ENCODE results near the gene PARD6A. TPM values are rescaled to one million over a fixed set of nuclear protein-coding genes. Genes with fewer than 3 reads are reported as not detected.

PARD6A gene, protein sequence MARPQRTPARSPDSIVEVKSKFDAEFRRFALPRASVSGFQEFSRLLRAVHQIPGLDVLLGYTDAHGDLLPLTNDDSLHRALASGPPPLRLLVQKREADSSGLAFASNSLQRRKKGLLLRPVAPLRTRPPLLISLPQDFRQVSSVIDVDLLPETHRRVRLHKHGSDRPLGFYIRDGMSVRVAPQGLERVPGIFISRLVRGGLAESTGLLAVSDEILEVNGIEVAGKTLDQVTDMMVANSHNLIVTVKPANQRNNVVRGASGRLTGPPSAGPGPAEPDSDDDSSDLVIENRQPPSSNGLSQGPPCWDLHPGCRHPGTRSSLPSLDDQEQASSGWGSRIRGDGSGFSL
- total RNA-seq: 1.3 and 1.7 TPM in 2 replicates
- 2.9 and 4.3 TPM in 2 replicates for polyA plus RNA-seq
- polyA plus RNA-seq (2011; cell fraction: cytosol; rRNA removed): 1.5 and 2.1 TPM in 2 replicates
- 0.51 and 1.1 TPM in 2 replicates for polyA plus RNA-seq (2011; cell fraction: nucleus; rRNA removed)
- 1.1 and 1.5 TPM in 2 replicates for polyA plus RNA-seq (2012)
- 0.79 and 1.0 TPM in 2 replicates for polyA minus RNA-seq
- 3.2 TPM for polyA minus RNA-seq (2011; cell fraction: cytosol; rRNA and poly(A)+ RNA removed)
- polyA minus RNA-seq (2011; cell fraction: nucleus; rRNA and poly(A)+ RNA removed): 0.48 TPM in 1 of 2 replicates, not detected in the other
- Bru-seq, nascent RNA: percentile 24 among the genes with signal in this experiment
- percentile 19 among the genes with signal in this experiment for BruChase-seq, experiment 1, labeled RNA remaining after a 6-hour chase
- percentile 25 among the genes with signal in this experiment for BruChase-seq, experiment 2, labeled RNA remaining after a 2-hour chase
- long read RNA-seq, partial matches to known transcripts: 0 of 4 reads
- long read RNA-seq, other reads (novel, unspliced or antisense): 1 of 4 reads

DNA sequence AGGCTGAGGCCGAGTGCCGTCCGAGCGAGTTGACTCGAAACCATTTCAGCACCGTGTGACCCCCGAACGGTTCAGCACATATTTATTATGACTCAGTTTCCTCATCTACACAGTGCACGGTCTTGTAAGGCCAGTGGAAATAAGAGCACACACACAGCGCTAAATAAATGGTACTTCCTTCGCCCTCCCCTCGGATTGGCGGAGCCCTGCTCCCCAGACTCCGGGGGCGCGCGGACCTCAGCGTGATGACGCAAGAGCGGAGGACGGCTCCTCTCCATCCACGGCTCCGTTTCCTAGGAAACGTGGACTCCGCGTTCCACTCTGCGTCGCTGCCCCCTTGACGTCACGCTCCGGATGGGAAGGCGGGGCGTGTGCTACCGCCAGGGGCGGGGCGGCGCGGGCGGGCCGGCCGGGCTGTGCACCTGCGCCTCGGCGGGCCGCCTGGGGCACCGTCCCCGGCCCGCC lies at the start of gene PARD6A:
Gene PARD6A (plus strand): TSS at position 397 of the 465 bp plus-strand sequence. CDS start 79 bp downstream, outside the sequence.
- H4K20me1 ChIP-seq (replicated peaks; ENCODE audit: control insufficient read depth, extremely low read depth, insufficient read depth, low read length): no peaks in the 10 kb centered on the region
- peak within 1 kb of the TSS; percentile 51 for H3K9ac ChIP-seq (replicated peaks; ENCODE audit: extremely low read depth, insufficient read depth, low read length)
- intact Hi-C loops (cut with micrococcal nuclease): loop anchor here (1.0 to 2.0 kb wide), 2 partner anchors 98 to 122 kb away; partner anchors contain the start of gene CTCF
- H2AFZ ChIP-seq (ENCODE audit: low read depth, low read length): peak within 1 kb of the TSS; percentile 83
- peak; percentile 96 for FAIRE-seq
- peak within 1 kb of the TSS; percentile 44 for H3K27ac ChIP-seq (ENCODE audit: insufficient read depth, low read depth, low read length)
- ChIA-PET CTCF (interaction anchor here (0.8 to 2.1 kb wide), 16 partner anchors 10 to 146 kb away, joined by 3 to 31 read pairs (median 5); partner anchors contain the start of genes CARMIL2 and CTCF), POLR2A (interaction anchor here (1.5 kb wide), 1 partner anchor 139 kb away, joined by 3 read pairs; no protein-coding TSS in a partner anchor)
- H3K36me3 ChIP-seq (ENCODE audit: control insufficient read depth in 2 of 2, extremely low read depth in 1 of 2, insufficient read depth in 2 of 2, low read length in 2 of 2): peaks cover 0 to 6% of the 10 kb centered on the region in 2 experiments
- dilution Hi-C loops (cut with MboI; ENCODE audit: extremely low pct_ligation_motif_present, low sequenced_read_pairs): no loop called here
- BruUV-seq (replicated peaks): no TSS peak
- H3K9me3 ChIP-seq (replicated peaks; ENCODE audit: control insufficient read depth, insufficient read depth, low read length): no peaks in the 10 kb centered on the region
- peak within 1 kb of the TSS; percentile 32 to 70 (median 64) for H3K4me3 ChIP-seq (replicated peaks in 1 of 3; ENCODE audit: insufficient read depth in 1 of 3, low read depth in 1 of 3, low read length in 3 of 3)
- H3K4me2 ChIP-seq (ENCODE audit: insufficient read depth, low read length): peak within 1 kb of the TSS; percentile 75
- H3K4me1 ChIP-seq (ENCODE audit: control insufficient read depth, extremely low read depth, insufficient read depth, low read length): peaks cover 9% of the 10 kb centered on the region
- TF ChIP-seq GATA2 (IDR thresholded peaks at IDR 0.05; ENCODE audit: insufficient read depth, insufficient read length, low read depth, low read length): no peak
- no peak for TF ChIP-seq JUN (IDR thresholded peaks at IDR 0.05; ENCODE audit: borderline replicate concordance, insufficient read depth, insufficient read length, low read depth)
- TF ChIP-seq EZH2 (IDR thresholded peaks at IDR 0.05; ENCODE audit: borderline replicate concordance, low read depth, low read length, severe bottlenecking): no peak
- TF ChIP-seq MYC (IDR thresholded peaks at IDR 0.05; ENCODE audit: low read depth, low read length): no peak
- TF ChIP-seq POLR2A (IDR thresholded peaks at IDR 0.05; ENCODE audit: low read depth, low read length): no peak
- TF ChIP-seq, protein P1, sequence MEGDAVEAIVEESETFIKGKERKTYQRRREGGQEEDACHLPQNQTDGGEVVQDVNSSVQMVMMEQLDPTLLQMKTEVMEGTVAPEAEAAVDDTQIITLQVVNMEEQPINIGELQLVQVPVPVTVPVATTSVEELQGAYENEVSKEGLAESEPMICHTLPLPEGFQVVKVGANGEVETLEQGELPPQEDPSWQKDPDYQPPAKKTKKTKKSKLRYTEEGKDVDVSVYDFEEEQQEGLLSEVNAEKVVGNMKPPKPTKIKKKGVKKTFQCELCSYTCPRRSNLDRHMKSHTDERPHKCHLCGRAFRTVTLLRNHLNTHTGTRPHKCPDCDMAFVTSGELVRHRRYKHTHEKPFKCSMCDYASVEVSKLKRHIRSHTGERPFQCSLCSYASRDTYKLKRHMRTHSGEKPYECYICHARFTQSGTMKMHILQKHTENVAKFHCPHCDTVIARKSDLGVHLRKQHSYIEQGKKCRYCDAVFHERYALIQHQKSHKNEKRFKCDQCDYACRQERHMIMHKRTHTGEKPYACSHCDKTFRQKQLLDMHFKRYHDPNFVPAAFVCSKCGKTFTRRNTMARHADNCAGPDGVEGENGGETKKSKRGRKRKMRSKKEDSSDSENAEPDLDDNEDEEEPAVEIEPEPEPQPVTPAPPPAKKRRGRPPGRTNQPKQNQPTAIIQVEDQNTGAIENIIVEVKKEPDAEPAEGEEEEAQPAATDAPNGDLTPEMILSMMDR (IDR thresholded peaks at IDR 0.05; ENCODE audit: extremely low read depth in 1 of 2, insufficient read depth in 1 of 2, low read depth in 1 of 2, low read length in 2 of 2): no peak
- no peak for TF ChIP-seq POLR2AphosphoS5 (IDR thresholded peaks at IDR 0.05; ENCODE audit: insufficient read depth, low read depth, low read length)
- TF ChIP-seq FOS (IDR thresholded peaks at IDR 0.05; ENCODE audit: borderline replicate concordance, insufficient read depth, low read length): no peak
- TF ChIP-seq, protein P2, sequence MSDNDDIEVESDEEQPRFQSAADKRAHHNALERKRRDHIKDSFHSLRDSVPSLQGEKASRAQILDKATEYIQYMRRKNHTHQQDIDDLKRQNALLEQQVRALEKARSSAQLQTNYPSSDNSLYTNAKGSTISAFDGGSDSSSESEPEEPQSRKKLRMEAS (IDR thresholded peaks at IDR 0.05; ENCODE audit: insufficient read depth, insufficient read length): no peak
- H3K27me3 ChIP-seq (ENCODE audit: control insufficient read depth in 2 of 2, insufficient read depth in 2 of 2, low read length in 2 of 2): no peaks in the 10 kb centered on the region
- H3K9me1 ChIP-seq (replicated peaks; ENCODE audit: control insufficient read depth, extremely low read depth, insufficient read depth, low read length): no peaks in the 10 kb centered on the region
- no peaks in the 10 kb centered on the region for H3K79me2 ChIP-seq (ENCODE audit: control insufficient read depth, insufficient read depth, low read length)
- DNase-seq (ENCODE audit: low read depth, low spot score): peak; percentile 94
